Type B pancreatic cell (in vitro differentiated cells): ENCODE results near the gene RASGRF2. TPM values are rescaled to one million over a fixed set of nuclear protein-coding genes. Genes with fewer than 3 reads are reported as not detected.

Experiments
- DNase-seq: peaks from one replicate; pipeline ENCODE4 v3.0.0; 2021; ENCODE audit warnings: mixed read lengths; ENCODE audit not compliant: unreplicated experiment; ENCODE audit errors: extremely low spot score
- H3K27ac Mint-ChIP-seq: 2 replicates; pipeline ENCODE4 v1.8.0; 2021; ENCODE audit warnings: mild to moderate bottlenecking, mixed read lengths
- H3K27me3 Mint-ChIP-seq: 2 replicates; pipeline ENCODE4 v1.8.0; 2021; ENCODE audit warnings: mixed read lengths
- H3K36me3 Mint-ChIP-seq: 2 replicates; pipeline ENCODE4 v1.8.0; 2021; ENCODE audit warnings: mixed read lengths
- H3K4me1 Mint-ChIP-seq: one replicate; pipeline ENCODE4 v1.8.0; 2021; ENCODE audit warnings: mixed read lengths; ENCODE audit not compliant: unreplicated experiment
- H3K4me3 Mint-ChIP-seq: 2 replicates; pipeline ENCODE4 v1.8.0; 2021; ENCODE audit warnings: mild to moderate bottlenecking, mixed read lengths
- H3K9me3 Mint-ChIP-seq: 2 replicates; pipeline ENCODE4 v1.8.0; 2021; ENCODE audit warnings: mixed read lengths
- total RNA-seq: library from RNA; stranded (reverse); gene quantifications from 2 replicates; pipeline ENCODE4 v1.2.1, GENCODE V29; 2021; ENCODE audit warnings: low replicate concordance
- TF ChIP-seq, protein P1 (sequence below): fragments of 200-600 bp; sonication (generic); conservative IDR thresholded peaks from 2 replicates; pipeline ENCODE4 v1.5.0; 2021; ENCODE audit warnings: antibody characterized with exemption, mild to moderate bottlenecking

RASGRF2 gene
- total RNA-seq, 1 donor from 2014 or later, result 2.1 TPM

DNA sequence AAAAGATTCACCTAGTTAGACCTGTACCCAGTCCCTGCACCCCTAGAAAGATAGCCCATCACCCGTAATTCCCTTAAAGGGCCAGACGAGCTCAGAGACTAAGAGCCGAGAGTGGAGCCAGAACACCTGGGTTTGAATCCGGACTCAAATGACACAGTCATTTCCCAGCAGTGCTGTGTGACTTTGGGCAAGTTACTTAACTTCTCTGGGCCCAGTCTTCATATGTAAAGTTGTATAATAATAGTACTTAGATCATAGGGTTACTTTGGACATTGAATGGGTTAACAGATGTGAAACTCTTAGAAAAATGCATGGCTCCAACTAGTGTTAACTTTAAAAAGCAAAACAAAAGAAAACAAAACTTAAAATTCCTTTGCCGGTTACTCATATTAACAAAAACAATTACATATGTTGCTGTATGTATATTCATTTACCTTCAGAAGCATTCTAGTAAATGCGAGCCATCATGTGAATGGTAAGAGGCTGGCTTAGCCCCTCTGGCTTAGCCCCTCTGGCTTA, 40.4 kb upstream of the RASGRF2 start:
- H3K27ac Mint-ChIP-seq, result peak overlapping the region; percentile 46
- H3K27me3 Mint-ChIP-seq, result no peaks in the 10 kb centered on the region
- no peaks in the 10 kb centered on the region for H3K36me3 Mint-ChIP-seq
- peaks cover 20% of the 10 kb centered on the region for H3K4me1 Mint-ChIP-seq
- no peaks in the 10 kb centered on the region for H3K9me3 Mint-ChIP-seq
- TF ChIP-seq, protein P1, sequence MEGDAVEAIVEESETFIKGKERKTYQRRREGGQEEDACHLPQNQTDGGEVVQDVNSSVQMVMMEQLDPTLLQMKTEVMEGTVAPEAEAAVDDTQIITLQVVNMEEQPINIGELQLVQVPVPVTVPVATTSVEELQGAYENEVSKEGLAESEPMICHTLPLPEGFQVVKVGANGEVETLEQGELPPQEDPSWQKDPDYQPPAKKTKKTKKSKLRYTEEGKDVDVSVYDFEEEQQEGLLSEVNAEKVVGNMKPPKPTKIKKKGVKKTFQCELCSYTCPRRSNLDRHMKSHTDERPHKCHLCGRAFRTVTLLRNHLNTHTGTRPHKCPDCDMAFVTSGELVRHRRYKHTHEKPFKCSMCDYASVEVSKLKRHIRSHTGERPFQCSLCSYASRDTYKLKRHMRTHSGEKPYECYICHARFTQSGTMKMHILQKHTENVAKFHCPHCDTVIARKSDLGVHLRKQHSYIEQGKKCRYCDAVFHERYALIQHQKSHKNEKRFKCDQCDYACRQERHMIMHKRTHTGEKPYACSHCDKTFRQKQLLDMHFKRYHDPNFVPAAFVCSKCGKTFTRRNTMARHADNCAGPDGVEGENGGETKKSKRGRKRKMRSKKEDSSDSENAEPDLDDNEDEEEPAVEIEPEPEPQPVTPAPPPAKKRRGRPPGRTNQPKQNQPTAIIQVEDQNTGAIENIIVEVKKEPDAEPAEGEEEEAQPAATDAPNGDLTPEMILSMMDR, result no peak
- DNase-seq, result no peak
- no peak overlapping the region for H3K4me3 Mint-ChIP-seq

DNA sequence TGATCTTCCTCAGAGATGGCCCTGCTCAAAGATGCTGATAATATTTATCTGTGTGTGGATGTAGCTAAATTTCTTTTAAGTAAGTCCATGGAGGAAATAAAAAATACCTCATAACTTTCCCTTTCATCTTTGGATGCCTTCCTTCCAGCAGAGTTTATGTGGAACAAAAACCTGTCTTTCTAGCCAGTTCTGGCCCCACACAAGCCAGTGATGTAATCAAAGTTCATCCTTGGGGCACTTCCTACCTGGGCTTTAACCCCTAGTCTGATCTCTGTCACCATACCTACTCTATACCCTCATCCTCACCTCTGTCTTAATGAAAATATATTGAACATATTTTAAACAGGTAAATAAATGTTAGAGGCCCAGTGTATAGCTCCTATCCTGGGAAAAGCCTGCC, 39.8 kb upstream of the RASGRF2 start:
- H3K4me3 Mint-ChIP-seq, result no peak overlapping the region
- no peaks in the 10 kb centered on the region for H3K9me3 Mint-ChIP-seq
- no peaks in the 10 kb centered on the region for H3K36me3 Mint-ChIP-seq
- peaks cover 20% of the 10 kb centered on the region for H3K4me1 Mint-ChIP-seq
- TF ChIP-seq, protein P1, result no peak
- no peak for DNase-seq
- no peaks in the 10 kb centered on the region for H3K27me3 Mint-ChIP-seq
- peak overlapping the region; percentile 46 for H3K27ac Mint-ChIP-seq

DNA sequence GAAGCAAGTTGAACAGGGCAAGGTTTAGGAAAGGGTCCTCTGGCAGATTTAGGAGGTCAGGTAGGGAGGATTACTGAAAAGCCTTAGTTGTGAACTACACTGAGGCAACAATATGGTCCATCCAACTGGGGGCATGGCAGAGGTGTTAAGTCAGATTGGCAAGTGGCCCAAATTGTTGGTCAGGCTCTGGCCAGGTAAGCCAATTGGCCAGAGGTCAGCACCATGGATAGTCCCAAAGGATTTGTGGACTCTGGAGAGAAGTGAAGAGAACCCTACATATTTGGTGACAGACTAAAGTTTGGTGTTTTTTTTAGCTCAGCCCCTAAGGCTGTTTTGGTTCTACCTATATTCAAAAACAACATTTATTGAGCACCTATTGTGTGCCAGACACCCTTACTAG, 39.1 kb upstream of the RASGRF2 start:
- TF ChIP-seq, protein P1, result no peak
- DNase-seq, result no peak
- Mint-ChIP-seq H3K36me3 (no peaks in the 10 kb centered on the region), H3K4me1 (peaks cover 20% of the 10 kb centered on the region), H3K27ac (no peak overlapping the region), H3K27me3 (no peaks in the 10 kb centered on the region), H3K4me3 (no peak overlapping the region), H3K9me3 (no peaks in the 10 kb centered on the region)

DNA sequence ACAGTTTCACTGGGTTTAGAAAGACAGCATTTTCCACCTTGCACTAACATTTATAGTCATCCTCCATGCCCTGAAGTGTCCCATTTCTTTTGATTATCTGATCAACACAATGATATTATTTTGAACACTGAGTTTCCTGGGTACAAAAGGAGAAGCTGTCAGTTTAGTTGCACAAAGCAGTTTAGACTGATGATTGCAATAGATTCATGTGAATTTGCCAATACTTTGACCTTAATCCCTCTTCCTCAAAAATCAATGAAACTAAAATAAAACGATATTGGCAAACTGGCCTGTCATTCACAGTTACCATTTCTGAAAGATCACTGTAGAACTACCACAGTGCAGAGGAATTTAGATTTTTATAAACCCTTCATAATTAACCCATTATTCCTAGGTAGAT, 34.2 kb upstream of the RASGRF2 start:
- H3K27ac Mint-ChIP-seq, result no peak overlapping the region
- no peak for DNase-seq
- peaks cover 3% of the 10 kb centered on the region for H3K27me3 Mint-ChIP-seq
- H3K4me1 Mint-ChIP-seq, result no peaks in the 10 kb centered on the region
- TF ChIP-seq, protein P1, result no peak
- H3K4me3 Mint-ChIP-seq, result no peak overlapping the region
- H3K9me3 Mint-ChIP-seq, result no peaks in the 10 kb centered on the region
- H3K36me3 Mint-ChIP-seq, result no peaks in the 10 kb centered on the region

DNA sequence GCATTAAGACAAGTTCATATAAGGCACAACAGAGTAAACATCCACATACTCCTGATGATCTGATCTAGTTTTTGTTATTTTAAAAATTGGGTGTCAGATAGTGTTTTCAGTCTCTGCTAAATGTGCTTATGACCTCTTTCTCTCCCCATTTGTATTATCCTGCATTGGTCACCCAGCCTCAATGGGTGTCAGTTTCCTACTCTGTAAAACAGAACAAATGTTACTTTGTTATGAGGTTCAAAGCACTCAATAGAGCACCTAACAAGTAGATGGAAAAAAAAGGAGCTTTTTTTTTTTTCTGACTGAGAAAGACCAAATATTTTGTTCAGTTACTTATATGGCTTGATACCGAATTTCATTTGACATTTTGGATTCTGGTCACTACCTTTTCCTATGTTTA, 33.6 kb upstream of the RASGRF2 start:
- H3K36me3 Mint-ChIP-seq, result no peaks in the 10 kb centered on the region
- H3K9me3 Mint-ChIP-seq, result no peaks in the 10 kb centered on the region
- H3K27ac Mint-ChIP-seq, result no peak overlapping the region
- peaks cover 3% of the 10 kb centered on the region for H3K27me3 Mint-ChIP-seq
- no peak for DNase-seq
- TF ChIP-seq, protein P1, result no peak
- H3K4me3 Mint-ChIP-seq, result no peak overlapping the region
- no peaks in the 10 kb centered on the region for H3K4me1 Mint-ChIP-seq
